HepG2 (cell line): ENCODE measurements around the gene VDAC1.

Source experiments
- BRCA1 ChIP-seq: sonication (generic); formaldehyde crosslinking; IDR thresholded peaks from 2 replicates; pipeline ENCODE4 v1.4.0; 2020; ENCODE audit warnings: missing genetic modification reagents
- GZF1 ChIP-seq: sonication (generic); formaldehyde crosslinking; IDR thresholded peaks from 2 replicates; pipeline ENCODE4 v1.5.1; 2020; ENCODE audit warnings: mild to moderate bottlenecking, missing genetic modification reagents
- HHEX ChIP-seq: IDR thresholded peaks from 2 replicates; pipeline ENCODE4 v1.6.1; 2016; ENCODE audit warnings: control low read depth
- MAFG ChIP-seq: sonication (generic); formaldehyde crosslinking; IDR thresholded peaks from 2 replicates; pipeline ENCODE4 v1.5.1; 2020; ENCODE audit warnings: mild to moderate bottlenecking, missing genetic modification reagents
- ZNF138 ChIP-seq: sonication (generic); formaldehyde crosslinking; IDR thresholded peaks from 2 replicates; pipeline ENCODE4 v1.5.0; 2020; ENCODE audit warnings: mild to moderate bottlenecking, low read depth, missing genetic modification reagents
- ZNF24 ChIP-seq: fragments of 450-650 bp; IDR thresholded peaks from 2 replicates; pipeline ENCODE4 v1.6.1; 2017; ENCODE audit warnings: antibody characterized with exemption, mild to moderate bottlenecking
- ZNF777 ChIP-seq: sonication (generic); formaldehyde crosslinking; IDR thresholded peaks from 2 replicates; pipeline ENCODE4 v1.4.0; 2020; ENCODE audit warnings: missing genetic modification reagents
- ZZZ3 ChIP-seq: sonication (generic); formaldehyde crosslinking; IDR thresholded peaks from 2 replicates; pipeline ENCODE4 v1.4.0; 2020; ENCODE audit warnings: missing genetic modification reagents, mild to moderate bottlenecking, borderline replicate concordance

DNA sequence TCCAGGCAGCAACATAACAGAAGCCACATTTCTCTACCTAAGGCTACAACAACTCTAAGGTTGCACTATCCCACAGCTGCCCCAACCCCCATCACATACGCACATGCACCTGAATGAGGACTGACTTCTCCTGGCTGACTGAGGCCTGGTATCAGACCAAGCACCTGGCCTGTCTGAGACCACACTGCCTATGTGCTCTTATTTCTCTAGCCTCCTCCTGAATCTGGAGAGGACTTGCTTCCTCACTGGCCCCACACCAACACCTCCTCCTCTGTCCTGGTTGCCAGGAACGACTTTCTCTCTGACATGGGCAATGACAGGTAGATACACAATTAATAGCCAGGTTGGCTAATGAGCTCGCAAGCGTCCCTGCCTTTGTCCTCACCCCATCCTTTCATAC lies 14.9 kb upstream of the VDAC1 start:
- no peak for TF ChIP-seq GZF1
- no peak for TF ChIP-seq BRCA1 (CRISPR knock-in tag)
- TF ChIP-seq ZNF138 (CRISPR knock-in tag): no peak
- TF ChIP-seq ZNF24: no peak
- TF ChIP-seq ZNF777 (CRISPR knock-in tag): no peak
- no peak for TF ChIP-seq HHEX
- no peak for TF ChIP-seq ZZZ3 (CRISPR knock-in tag)
- TF ChIP-seq MAFG (CRISPR knock-in tag): no peak
